ENCODE results near the gene TSPAN18.

DNA sequence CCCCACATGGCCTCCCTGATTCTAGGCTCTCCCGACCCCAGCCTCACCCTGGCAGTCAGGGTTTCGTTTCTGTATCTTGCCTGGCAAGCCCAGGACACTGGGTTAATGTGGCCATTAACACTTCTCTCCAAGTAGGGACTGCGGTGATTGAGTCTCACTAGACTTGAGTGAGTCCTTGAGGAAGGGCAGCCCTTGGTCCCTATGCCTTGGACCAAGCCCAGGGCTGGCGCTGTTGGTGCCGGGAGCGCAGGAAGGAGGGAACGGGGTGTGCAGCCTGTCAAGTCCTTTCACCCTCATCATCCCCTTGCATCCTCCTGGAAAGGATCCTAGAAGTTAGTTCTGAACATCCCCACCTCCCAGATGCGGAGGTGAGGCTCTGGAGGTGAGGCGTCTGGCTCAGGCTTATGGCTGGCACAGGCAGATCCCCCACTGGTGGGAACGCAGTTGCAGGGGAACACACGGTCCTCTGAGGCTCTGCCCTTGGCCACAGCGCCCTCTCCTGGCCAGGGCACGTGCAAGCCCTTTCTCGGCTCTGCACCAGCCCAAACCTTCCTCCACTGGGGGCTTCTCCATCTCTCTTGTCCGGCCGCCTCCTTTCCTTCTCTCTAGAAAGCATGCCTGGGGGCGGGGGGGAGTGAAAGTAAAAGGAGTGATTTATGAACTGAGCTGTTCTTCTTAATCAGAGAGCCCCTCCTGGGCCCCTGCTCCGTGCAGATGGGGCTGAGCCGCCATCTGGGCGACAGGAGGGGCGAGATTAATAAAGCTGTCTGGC, 167.3 kb downstream of the TSPAN18 start:
- TF ChIP-seq POLR2A (IDR thresholded peaks at IDR 0.05): no peak
- no peak for TF ChIP-seq POLR2AphosphoS5 (IDR thresholded peaks at IDR 0.05; ENCODE audit: insufficient read depth in 1 of 2, low read depth in 1 of 2)

All from vagina (tissue), 2 donors.